K562 (cell line): Measurements from ENCODE around the gene CYP21A2. TPM values are rescaled to one million over a fixed set of nuclear protein-coding genes. Genes with fewer than 3 reads are reported as not detected.

ENCODE experiments used
- ATF7 ChIP-seq: fragments of 450-650 bp; IDR thresholded peaks from 2 replicates; pipeline ENCODE4 v1.7.1; 2014; ENCODE audit warnings: mild to moderate bottlenecking, moderate library complexity
- CHD7 ChIP-seq: fragments of 200-600 bp; sonication (generic); IDR thresholded peaks from one replicate; pipeline ENCODE4 v1.6.1; 2012; ENCODE audit warnings: mild to moderate bottlenecking, low read depth, low read length, inconsistent platforms
- KLF1 ChIP-seq: fragments of 450-650 bp; IDR thresholded peaks from 2 replicates; pipeline ENCODE4 v1.6.1; 2016; ENCODE audit warnings: missing genetic modification characterization, missing compliant biosample characterization
- MTA2 ChIP-seq: fragments of 450-650 bp; IDR thresholded peaks from 2 replicates; pipeline ENCODE4 v1.6.1; 2016; ENCODE audit warnings: low read depth
- RBBP5 ChIP-seq: fragments of 200-600 bp; sonication (generic); IDR thresholded peaks from 2 replicates; pipeline ENCODE4 v1.6.1; 2012; ENCODE audit warnings: borderline replicate concordance, mild to moderate bottlenecking, low read length, control low read depth, inconsistent platforms; ENCODE audit not compliant: insufficient read depth, poor library complexity, severe bottlenecking
- SPI1 ChIP-seq: IDR thresholded peaks from 2 replicates; pipeline ENCODE4 v1.6.1; 2011; ENCODE audit warnings: low read depth, low read length, control low read depth, borderline replicate concordance
- SRSF7 ChIP-seq: fragments of 200-400 bp; formaldehyde crosslinking; optimal IDR thresholded peaks from 2 replicates; pipeline ENCODE3; 2017; ENCODE audit warnings: mild to moderate bottlenecking, low read depth, low read length
- TCF7L2 ChIP-seq: fragments of 150-350 bp; IDR thresholded peaks from 2 replicates; pipeline ENCODE4 v1.6.1; 2016; ENCODE audit warnings: low read depth, mild to moderate bottlenecking, low read length, moderate library complexity
- ZNF740 ChIP-seq, 3 experiments: fragments of 200-800 bp in 1 of 3; sonication (Bioruptor generic) in 1 of 3; sonication (generic) in 1 of 3; formaldehyde crosslinking in 1 of 3; IDR thresholded peaks; 2 replicates each; pipeline versions ENCODE4 v1.6.1 to v1.8.0; 2016 to 2022; ENCODE audit warnings: mild to moderate bottlenecking in 2 of 3, missing compliant biosample characterization in 2 of 3, missing genetic modification characterization in 2 of 3, missing genetic modification reagents in 1 of 3
- ZZZ3 ChIP-seq: fragments of 450-650 bp; IDR thresholded peaks from 2 replicates; pipeline ENCODE4 v1.6.1; 2016; ENCODE audit warnings: antibody characterized with exemption, mild to moderate bottlenecking, moderate library complexity
- polyA plus RNA-seq, 8 experiments: library from polyadenylated mRNA; depleted of rRNA in 4 of 8; stranded (reverse) in 5 of 8; unstranded in 3 of 8; fragments of >200 nt; fragmentation: Nextera tagmentation in 2 of 8; fragmentation: Illumina TruSeq in 1 of 8; extraction: Ambion mirVana in 2 of 8; extraction: Trizol in 1 of 8; gene quantifications; 2 replicates each; pipeline versions ENCODE4 v1.2.1 to v1.2.3, GENCODE V29; 2011 to 2014; ENCODE audit warnings: inconsistent platforms in 1 of 8, missing spikeins in 1 of 8
- total RNA-seq, 7 experiments: library from RNA; depleted of rRNA in 6 of 7; stranded (reverse); fragments of >200 nt in 6 of 7; fragmentation: Illumina TruSeq in 2 of 7; extraction: Trizol in 2 of 7; gene quantifications; 2 replicates each; pipeline versions ENCODE4 v1.2.1 to v1.2.3, GENCODE V29; 2011 to 2021; ENCODE audit warnings: low replicate concordance in 1 of 7

The CYP21A2 gene
- total and polyA plus RNA-seq, 9 of the 15 experiments (the other 6 are each of a cell fraction or from before 2014, with no cell fraction given) = 0.03 to 1.4 (median 0.19) TPM

GRCh38 chr6:32073101-32073500 is 34.9 kb downstream of the CYP21A2 start (continued):
- TF ChIP-seq ZZZ3 (no peak), TCF7L2 (no peak), RBBP5 (no peak), KLF1 (tag) (no peak), SRSF7 (no peak), ATF7 (no peak), ZNF740 (CRISPR knock-in tag; IDR thresholded peaks at IDR 0.05) (no peak), ZNF740 (tag; IDR thresholded peaks at IDR 0.05) (no peak), MTA2 (no peak), CHD7 (no peak), SPI1 (no peak)
